ENCODE measurements around the gene FCN2. TPM values are rescaled to one million over a fixed set of nuclear protein-coding genes. Genes with fewer than 3 reads are reported as not detected.

Gene FCN2
- total RNA-seq, 1 donor from 2014 or later = not detected

GRCh38 chr9:134884492-134884891 is 3.9 kb downstream of the FCN2 start:
- no peaks in the 10 kb centered on the region for H3K27me3 Mint-ChIP-seq (ENCODE audit: unreplicated experiment)
- H3K27ac Mint-ChIP-seq (ENCODE audit: unreplicated experiment) = no peak overlapping the region
- H3K4me3 Mint-ChIP-seq (ENCODE audit: unreplicated experiment) = no peak overlapping the region
- H3K9me3 Mint-ChIP-seq (ENCODE audit: unreplicated experiment) = no peaks in the 10 kb centered on the region
- TF ChIP-seq CTCF (IDR thresholded peaks at IDR 0.05; ENCODE audit: unreplicated experiment) = no peak
- peaks cover 2% of the 10 kb centered on the region for H3K4me1 Mint-ChIP-seq (ENCODE audit: unreplicated experiment)
- H3K36me3 Mint-ChIP-seq (ENCODE audit: low read depth, unreplicated experiment) = no peaks in the 10 kb centered on the region
- DNase-seq (ENCODE audit: low spot score) = no peak

DNA sequence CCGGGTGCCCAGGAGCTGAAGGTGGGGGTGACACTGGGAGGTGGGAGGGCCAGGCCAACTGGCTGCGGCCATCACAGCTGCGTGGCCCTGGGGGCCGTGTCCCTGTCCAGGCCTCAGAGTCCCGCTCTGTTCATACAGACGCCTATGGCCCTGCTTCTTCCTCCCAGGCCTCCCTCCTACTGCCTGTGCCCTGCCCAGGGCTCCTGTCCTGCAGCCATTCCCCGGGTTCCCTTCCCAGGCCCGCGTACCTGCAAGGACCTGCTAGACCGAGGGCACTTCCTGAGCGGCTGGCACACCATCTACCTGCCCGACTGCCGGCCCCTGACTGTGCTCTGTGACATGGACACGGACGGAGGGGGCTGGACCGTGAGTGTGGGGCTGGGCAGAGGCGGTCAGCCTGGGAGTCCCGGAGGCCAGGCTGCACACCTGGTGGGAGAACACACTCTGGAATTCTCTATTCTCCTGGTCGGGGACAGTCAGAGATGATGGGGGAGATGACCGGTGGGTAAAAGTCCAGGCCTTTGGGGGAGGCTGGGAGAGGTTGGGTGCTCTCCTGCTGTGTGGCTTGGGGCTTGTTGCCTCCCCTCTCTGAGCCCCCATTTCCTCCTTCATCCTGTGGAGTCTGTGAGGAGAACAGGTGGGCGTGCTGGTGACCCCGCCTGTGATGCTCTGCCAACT is 4.5 kb downstream of the FCN2 start:
- no peaks in the 10 kb centered on the region for H3K36me3 Mint-ChIP-seq (ENCODE audit: low read depth, unreplicated experiment)
- DNase-seq (ENCODE audit: low spot score) = no peak
- TF ChIP-seq CTCF (IDR thresholded peaks at IDR 0.05; ENCODE audit: unreplicated experiment) = no peak
- H3K4me3 Mint-ChIP-seq (ENCODE audit: unreplicated experiment) = no peak overlapping the region
- H3K4me1 Mint-ChIP-seq (ENCODE audit: unreplicated experiment) = peaks cover 2% of the 10 kb centered on the region
- no peak overlapping the region for H3K27ac Mint-ChIP-seq (ENCODE audit: unreplicated experiment)
- H3K27me3 Mint-ChIP-seq (ENCODE audit: unreplicated experiment) = no peaks in the 10 kb centered on the region
- H3K9me3 Mint-ChIP-seq (ENCODE audit: unreplicated experiment) = no peaks in the 10 kb centered on the region

- Mint-ChIP-seq H3K4me1 (ENCODE audit: unreplicated experiment) (peaks cover 2% of the 10 kb centered on the region), H3K4me3 (ENCODE audit: unreplicated experiment) (no peak overlapping the region), H3K36me3 (ENCODE audit: low read depth, unreplicated experiment) (no peaks in the 10 kb centered on the region), H3K27me3 (ENCODE audit: unreplicated experiment) (no peaks in the 10 kb centered on the region), H3K27ac (ENCODE audit: unreplicated experiment) (no peak overlapping the region), H3K9me3 (ENCODE audit: unreplicated experiment) (no peaks in the 10 kb centered on the region)
- no peak for DNase-seq (ENCODE audit: low spot score)
- no peak for TF ChIP-seq CTCF (IDR thresholded peaks at IDR 0.05; ENCODE audit: unreplicated experiment)
These were observed 5.2 kb downstream of the FCN2 start for GRCh38 chr9:134885679-134886412.

GRCh38 chr9:134886413-134886913 is 5.9 kb downstream of the FCN2 start:
- no peak overlapping the region for H3K27ac Mint-ChIP-seq (ENCODE audit: unreplicated experiment)
- peaks cover 2% of the 10 kb centered on the region for H3K27me3 Mint-ChIP-seq (ENCODE audit: unreplicated experiment)
- no peak overlapping the region for H3K4me3 Mint-ChIP-seq (ENCODE audit: unreplicated experiment)
- peaks cover 2% of the 10 kb centered on the region for H3K4me1 Mint-ChIP-seq (ENCODE audit: unreplicated experiment)
- no peaks in the 10 kb centered on the region for H3K9me3 Mint-ChIP-seq (ENCODE audit: unreplicated experiment)
- TF ChIP-seq CTCF (IDR thresholded peaks at IDR 0.05; ENCODE audit: unreplicated experiment) = no peak
- no peak for DNase-seq (ENCODE audit: low spot score)
- H3K36me3 Mint-ChIP-seq (ENCODE audit: low read depth, unreplicated experiment) = no peaks in the 10 kb centered on the region

DNA sequence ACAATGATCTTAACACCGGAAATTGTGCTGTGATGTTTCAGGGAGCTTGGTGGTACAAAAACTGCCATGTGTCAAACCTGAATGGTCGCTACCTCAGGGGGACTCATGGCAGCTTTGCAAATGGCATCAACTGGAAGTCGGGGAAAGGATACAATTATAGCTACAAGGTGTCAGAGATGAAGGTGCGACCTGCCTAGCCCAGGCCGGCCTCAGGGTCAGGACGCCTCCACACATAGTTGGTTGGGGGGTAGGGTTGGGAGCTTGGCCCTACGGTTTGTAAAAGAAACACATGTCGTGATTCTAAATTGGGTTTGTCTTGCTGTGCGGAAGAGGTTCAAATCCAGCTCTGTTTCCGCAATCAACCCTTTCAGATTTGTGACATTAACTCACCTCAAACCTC is 6.6 kb downstream of the FCN2 start:
- Mint-ChIP-seq H3K9me3 (ENCODE audit: unreplicated experiment) (no peaks in the 10 kb centered on the region), H3K27me3 (ENCODE audit: unreplicated experiment) (peaks cover 2% of the 10 kb centered on the region), H3K27ac (ENCODE audit: unreplicated experiment) (no peak overlapping the region), H3K36me3 (ENCODE audit: low read depth, unreplicated experiment) (no peaks in the 10 kb centered on the region), H3K4me3 (ENCODE audit: unreplicated experiment) (no peak overlapping the region), H3K4me1 (ENCODE audit: unreplicated experiment) (peaks cover 2% of the 10 kb centered on the region)
- TF ChIP-seq CTCF (IDR thresholded peaks at IDR 0.05; ENCODE audit: unreplicated experiment) = no peak
- no peak for DNase-seq (ENCODE audit: low spot score)
